ENCODE measurements around the gene SNTG2.

- TF ChIP-seq CTCF (IDR thresholded peaks at IDR 0.05) (no peak), POLR2A (IDR thresholded peaks at IDR 0.05) (no peak)
Observed at GRCh38 chr2:1134629-1135028, 184.0 kb downstream of the SNTG2 start.

Data from esophagus squamous epithelium (tissue), 4 donors.